Upper lobe of left lung (tissue), 4 donors: Measurements from ENCODE around the gene PSME4.

Experiments
- CTCF ChIP-seq, 6 experiments: fragments of 450-650 bp in 4 of 6; fragments of 200-600 bp in 2 of 6; sonication (generic) in 2 of 6; IDR thresholded peaks; one replicate each; pipeline ENCODE4 v1.5.1; 2016 to 2019; ENCODE audit warnings: antibody characterized with exemption in 6 of 6
- POLR2A ChIP-seq, 4 donors: fragments of 450-650 bp; IDR thresholded peaks; one replicate each; pipeline ENCODE4 v1.5.1; 2016 to 2017; ENCODE audit warnings: antibody characterized with exemption in 4 of 4, mild to moderate bottlenecking in 2 of 4

GRCh38 chr2:53826587-53827397 lies 144.0 kb downstream of the PSME4 start:
- TF ChIP-seq CTCF (IDR thresholded peaks at IDR 0.05) (no peak), POLR2A (IDR thresholded peaks at IDR 0.05) (no peak)
